H1 (cell line): ENCODE measurements around the gene MOCS1. TPM values are rescaled to one million over a fixed set of nuclear protein-coding genes. Genes with fewer than 3 reads are reported as not detected.

Experiments used
- BCL11A ChIP-seq, 2 experiments: IDR thresholded peaks; one replicate each; pipeline ENCODE4 v1.6.1; 2011; ENCODE audit warnings: low read depth in 2 of 2, low read length in 2 of 2, mild to moderate bottlenecking in 2 of 2
- POLR2A ChIP-seq, 2 experiments: IDR thresholded peaks; 1 replicate in 1 of 2; 2 replicates in 1 of 2; pipeline ENCODE4 v1.6.1; 2011; ENCODE audit warnings: low read depth in 2 of 2, low read length in 2 of 2, mild to moderate bottlenecking in 2 of 2; ENCODE audit errors: control extremely low read depth in 1 of 2
- SIRT6 ChIP-seq: IDR thresholded peaks from one replicate; pipeline ENCODE4 v1.7.1; 2012; ENCODE audit warnings: low read length, inconsistent platforms
- SP4 ChIP-seq: IDR thresholded peaks from 2 replicates; pipeline ENCODE4 v1.6.1; 2012; ENCODE audit warnings: low read length, inconsistent platforms
- polyA plus RNA-seq, 7 experiments: library from polyadenylated mRNA; depleted of rRNA in 3 of 7; stranded (reverse) in 5 of 7; unstranded in 2 of 7; fragments of >200 nt in 5 of 7; fragments of 200-250 nt in 2 of 7; gene quantifications; 1 replicate in 5 of 7; 2 replicates in 1 of 7; 4 replicates in 1 of 7; pipeline versions ENCODE4 v1.2.1 to v1.2.3, GENCODE V29; 2011 to 2013; ENCODE audit warnings: missing spikeins in 2 of 7, mixed read lengths in 2 of 7
- total RNA-seq: library from RNA; stranded (reverse); fragmentation: NEBNext Ultra II Directional; extraction: Animal tissue kit (Norgen Biotek cat#: 25700); gene quantifications from 2 replicates; pipeline ENCODE4 v1.2.1, GENCODE V29; 2021
- TF ChIP-seq, protein P1 (sequence below): fragments of 300-600 bp; sonication (generic); IDR thresholded peaks from 2 replicates; pipeline ENCODE4 v1.7.1; 2012; ENCODE audit warnings: low read length, moderate library complexity, mild to moderate bottlenecking, inconsistent platforms; ENCODE audit not compliant: insufficient replicate concordance

Gene MOCS1
- total and polyA plus RNA-seq, 2 of the 8 experiments (the other 6 are each of a cell fraction or from before 2014, with no cell fraction given), result 13.4 to 19.7 TPM

DNA sequence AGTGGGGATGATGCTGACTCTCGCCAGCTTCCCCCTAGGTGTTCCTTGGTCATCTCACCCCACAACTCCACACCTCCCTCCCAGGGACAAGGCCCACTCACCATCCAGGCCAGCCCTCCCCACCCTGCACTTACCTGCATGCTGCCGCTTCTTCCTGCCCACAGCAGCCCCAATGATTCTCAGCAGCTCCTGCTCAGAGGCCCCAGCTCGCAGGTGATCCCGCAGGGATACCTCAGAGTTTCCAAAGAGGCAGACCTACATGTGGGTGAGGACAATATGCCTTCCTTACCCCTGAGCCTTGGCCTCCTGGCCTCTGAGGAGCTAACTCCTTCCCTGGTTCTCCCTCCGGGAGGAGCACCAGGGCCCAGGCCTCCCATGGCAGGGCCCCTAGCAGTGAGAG, 24.6 kb downstream of the MOCS1 start (continued):
- TF ChIP-seq, protein P1, sequence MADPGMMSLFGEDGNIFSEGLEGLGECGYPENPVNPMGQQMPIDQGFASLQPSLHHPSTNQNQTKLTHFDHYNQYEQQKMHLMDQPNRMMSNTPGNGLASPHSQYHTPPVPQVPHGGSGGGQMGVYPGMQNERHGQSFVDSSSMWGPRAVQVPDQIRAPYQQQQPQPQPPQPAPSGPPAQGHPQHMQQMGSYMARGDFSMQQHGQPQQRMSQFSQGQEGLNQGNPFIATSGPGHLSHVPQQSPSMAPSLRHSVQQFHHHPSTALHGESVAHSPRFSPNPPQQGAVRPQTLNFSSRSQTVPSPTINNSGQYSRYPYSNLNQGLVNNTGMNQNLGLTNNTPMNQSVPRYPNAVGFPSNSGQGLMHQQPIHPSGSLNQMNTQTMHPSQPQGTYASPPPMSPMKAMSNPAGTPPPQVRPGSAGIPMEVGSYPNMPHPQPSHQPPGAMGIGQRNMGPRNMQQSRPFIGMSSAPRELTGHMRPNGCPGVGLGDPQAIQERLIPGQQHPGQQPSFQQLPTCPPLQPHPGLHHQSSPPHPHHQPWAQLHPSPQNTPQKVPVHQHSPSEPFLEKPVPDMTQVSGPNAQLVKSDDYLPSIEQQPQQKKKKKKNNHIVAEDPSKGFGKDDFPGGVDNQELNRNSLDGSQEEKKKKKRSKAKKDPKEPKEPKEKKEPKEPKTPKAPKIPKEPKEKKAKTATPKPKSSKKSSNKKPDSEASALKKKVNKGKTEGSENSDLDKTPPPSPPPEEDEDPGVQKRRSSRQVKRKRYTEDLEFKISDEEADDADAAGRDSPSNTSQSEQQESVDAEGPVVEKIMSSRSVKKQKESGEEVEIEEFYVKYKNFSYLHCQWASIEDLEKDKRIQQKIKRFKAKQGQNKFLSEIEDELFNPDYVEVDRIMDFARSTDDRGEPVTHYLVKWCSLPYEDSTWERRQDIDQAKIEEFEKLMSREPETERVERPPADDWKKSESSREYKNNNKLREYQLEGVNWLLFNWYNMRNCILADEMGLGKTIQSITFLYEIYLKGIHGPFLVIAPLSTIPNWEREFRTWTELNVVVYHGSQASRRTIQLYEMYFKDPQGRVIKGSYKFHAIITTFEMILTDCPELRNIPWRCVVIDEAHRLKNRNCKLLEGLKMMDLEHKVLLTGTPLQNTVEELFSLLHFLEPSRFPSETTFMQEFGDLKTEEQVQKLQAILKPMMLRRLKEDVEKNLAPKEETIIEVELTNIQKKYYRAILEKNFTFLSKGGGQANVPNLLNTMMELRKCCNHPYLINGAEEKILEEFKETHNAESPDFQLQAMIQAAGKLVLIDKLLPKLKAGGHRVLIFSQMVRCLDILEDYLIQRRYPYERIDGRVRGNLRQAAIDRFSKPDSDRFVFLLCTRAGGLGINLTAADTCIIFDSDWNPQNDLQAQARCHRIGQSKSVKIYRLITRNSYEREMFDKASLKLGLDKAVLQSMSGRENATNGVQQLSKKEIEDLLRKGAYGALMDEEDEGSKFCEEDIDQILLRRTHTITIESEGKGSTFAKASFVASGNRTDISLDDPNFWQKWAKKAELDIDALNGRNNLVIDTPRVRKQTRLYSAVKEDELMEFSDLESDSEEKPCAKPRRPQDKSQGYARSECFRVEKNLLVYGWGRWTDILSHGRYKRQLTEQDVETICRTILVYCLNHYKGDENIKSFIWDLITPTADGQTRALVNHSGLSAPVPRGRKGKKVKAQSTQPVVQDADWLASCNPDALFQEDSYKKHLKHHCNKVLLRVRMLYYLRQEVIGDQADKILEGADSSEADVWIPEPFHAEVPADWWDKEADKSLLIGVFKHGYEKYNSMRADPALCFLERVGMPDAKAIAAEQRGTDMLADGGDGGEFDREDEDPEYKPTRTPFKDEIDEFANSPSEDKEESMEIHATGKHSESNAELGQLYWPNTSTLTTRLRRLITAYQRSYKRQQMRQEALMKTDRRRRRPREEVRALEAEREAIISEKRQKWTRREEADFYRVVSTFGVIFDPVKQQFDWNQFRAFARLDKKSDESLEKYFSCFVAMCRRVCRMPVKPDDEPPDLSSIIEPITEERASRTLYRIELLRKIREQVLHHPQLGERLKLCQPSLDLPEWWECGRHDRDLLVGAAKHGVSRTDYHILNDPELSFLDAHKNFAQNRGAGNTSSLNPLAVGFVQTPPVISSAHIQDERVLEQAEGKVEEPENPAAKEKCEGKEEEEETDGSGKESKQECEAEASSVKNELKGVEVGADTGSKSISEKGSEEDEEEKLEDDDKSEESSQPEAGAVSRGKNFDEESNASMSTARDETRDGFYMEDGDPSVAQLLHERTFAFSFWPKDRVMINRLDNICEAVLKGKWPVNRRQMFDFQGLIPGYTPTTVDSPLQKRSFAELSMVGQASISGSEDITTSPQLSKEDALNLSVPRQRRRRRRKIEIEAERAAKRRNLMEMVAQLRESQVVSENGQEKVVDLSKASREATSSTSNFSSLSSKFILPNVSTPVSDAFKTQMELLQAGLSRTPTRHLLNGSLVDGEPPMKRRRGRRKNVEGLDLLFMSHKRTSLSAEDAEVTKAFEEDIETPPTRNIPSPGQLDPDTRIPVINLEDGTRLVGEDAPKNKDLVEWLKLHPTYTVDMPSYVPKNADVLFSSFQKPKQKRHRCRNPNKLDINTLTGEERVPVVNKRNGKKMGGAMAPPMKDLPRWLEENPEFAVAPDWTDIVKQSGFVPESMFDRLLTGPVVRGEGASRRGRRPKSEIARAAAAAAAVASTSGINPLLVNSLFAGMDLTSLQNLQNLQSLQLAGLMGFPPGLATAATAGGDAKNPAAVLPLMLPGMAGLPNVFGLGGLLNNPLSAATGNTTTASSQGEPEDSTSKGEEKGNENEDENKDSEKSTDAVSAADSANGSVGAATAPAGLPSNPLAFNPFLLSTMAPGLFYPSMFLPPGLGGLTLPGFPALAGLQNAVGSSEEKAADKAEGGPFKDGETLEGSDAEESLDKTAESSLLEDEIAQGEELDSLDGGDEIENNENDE, result no peak
- TF ChIP-seq SP4 (no peak), SIRT6 (no peak), POLR2A (IDR thresholded peaks at IDR 0.05; ENCODE audit: control extremely low read depth in 1 of 2, low read depth in 2 of 2, low read length in 2 of 2) (no peak), BCL11A (IDR thresholded peaks at IDR 0.05; ENCODE audit: low read depth in 2 of 2, low read length in 2 of 2) (no peak)
